Heart left ventricle (tissue), 16 donors: ENCODE measurements around the gene SEPTIN5. TPM values are rescaled to one million over a fixed set of nuclear protein-coding genes. Genes with fewer than 3 reads are reported as not detected.

Experiments used
- ATAC-seq, 4 donors: fragments of 200-7000 bp; cut with Tn5 transposase; one replicate each; pipeline ENCODE4 v1.9.1; 2020 to 2022; ENCODE audit warnings: moderate library complexity in 4 of 4, mild to moderate bottlenecking in 3 of 4, moderate number of reproducible peaks in 1 of 4
- DNase-seq, 5 donors: peaks; one replicate each; pipeline ENCODE4 v3.0.0-alpha.2; 2020
- H3K27ac ChIP-seq, 12 donors: fragments of 200-600 bp; sonication (generic) in 4 of 12; one replicate each; pipeline versions ENCODE4 v1.5.0 to v1.8.0; 2016 to 2022; ENCODE audit warnings: mild to moderate bottlenecking in 2 of 12
- H3K27me3 ChIP-seq, 9 donors: fragments of 200-600 bp; sonication (generic) in 2 of 9; one replicate each; pipeline versions ENCODE4 v1.5.1 to v1.8.0; 2016 to 2022; ENCODE audit warnings: mild to moderate bottlenecking in 3 of 9
- H3K36me3 ChIP-seq, 9 donors: fragments of 200-600 bp; sonication (generic) in 2 of 9; one replicate each; pipeline versions ENCODE4 v1.5.0 to v1.8.0; 2018 to 2022; ENCODE audit warnings: mild to moderate bottlenecking in 2 of 9
- H3K4me1 ChIP-seq, 12 donors: fragments of 200-600 bp; sonication (generic) in 4 of 12; one replicate each; pipeline versions ENCODE4 v1.5.0 to v1.8.0; 2016 to 2022; ENCODE audit warnings: mild to moderate bottlenecking in 3 of 12
- H3K4me3 ChIP-seq, 12 donors: fragments of 200-600 bp; sonication (generic) in 4 of 12; one replicate each; pipeline versions ENCODE4 v1.5.0 to v1.8.0; 2017 to 2022; ENCODE audit warnings: mild to moderate bottlenecking in 9 of 12, moderate library complexity in 4 of 12
- H3K9me3 ChIP-seq, 12 donors: fragments of 200-600 bp; sonication (generic) in 4 of 12; one replicate each; pipeline versions ENCODE4 v1.5.0 to v1.8.0; 2016 to 2022; ENCODE audit warnings: mild to moderate bottlenecking in 1 of 12
- CTCF ChIP-seq, 12 donors: fragments of 200-600 bp; sonication (generic) in 4 of 12; IDR thresholded peaks; one replicate each; pipeline versions ENCODE4 v1.5.0 to v1.8.0; 2018 to 2022; ENCODE audit warnings: antibody characterized with exemption in 12 of 12, mild to moderate bottlenecking in 5 of 12
- POLR2A ChIP-seq, 2 donors: fragments of 450-650 bp; IDR thresholded peaks; one replicate each; pipeline ENCODE4 v1.6.1; 2017; ENCODE audit warnings: antibody characterized with exemption in 2 of 2, mild to moderate bottlenecking in 2 of 2, moderate library complexity in 2 of 2
- WGBS, 4 donors: extraction: QIAGEN DNeasy Blood & Tissue Kit in 2 of 4; methylation state at CpG; one replicate each; pipeline versions ENCODE4 v1.1.5 to v1.1.7; 2013 to 2018; 5-methylcytosine and 5-hydroxymethylcytosine counted together
- intact Hi-C, 10 donors: fragments of 100-400 bp; cut with DNase I; formaldehyde crosslinking; loops; one replicate each; pipeline versions ENCODE4 v1.11.1 to v1.14.2; 2022
- polyA plus RNA-seq, 2 donors: library from polyadenylated mRNA; stranded (reverse); fragments of 200-250 nt; gene quantifications; one replicate each; pipeline ENCODE4 v1.2.3, GENCODE V29; 2013
- total RNA-seq, 9 donors: library from RNA; depleted of rRNA in 2 of 9; stranded (reverse); fragments of >200 nt in 2 of 9; fragmentation: NEBNext Ultra II Directional in 3 of 9; extraction: Animal tissue kit (Norgen Biotek cat#: 25700) in 3 of 9; gene quantifications; one replicate each; pipeline versions ENCODE4 v1.1.0 to v1.2.4, GENCODE V29; 2016 to 2023
- donor health status: ischemic (EF 13 %, LVEDD 7.1; RV severe dilation, severe dysfunction).
- donor health status: healthy with polysubstance abuse.
- donor health status: DM: no; HTN: yes; CAD: no.
- donor health status: DM: no; HTN: no; CAD: no.
- donor health status: ischemic (EF 25% LVEDD 6.9; RV normal size, moderate dysfunction).
- donor health status: ischemic (EF 25% LVEDD 5.7; RV mildly dilated, moderate dysfunction).
- donor health status: healthy.
- donor health status: DM: yes; HTN: yes; CAD: no.
- donor health status: ischemic (EF 35%, LVEDD 5.7; RV mildly dilated, moderate dysfunction).
- donor health status: nonischemic (EF 11% LVEDD 7.7; RV severe dilation, severe dysfunction).
- donor health status: DM: yes; HTN: yes; CAD: no.
- donor health status: PGD.
- donor health status: ischemic (EF 29% LVEDD 5.4; RV normal size, mild dysfunction).
- donor health status: nonischemic (EF 23%, LVEDD 6.1; RV moderate dilation, normal function).

The SEPTIN5 gene
- total and polyA plus RNA-seq, 11 donors: 75.7 to 272 (median 127) TPM

- Histone ChIP-seq H3K4me1 (peaks cover 0 to 39% (median 18%) of the 10 kb centered on the region in 12 donors), H3K9me3 (no peaks in the 10 kb centered on the region), H3K36me3 (no peaks in the 10 kb centered on the region), H3K27me3 (peaks cover 36 to 86% (median 62%) of the 10 kb centered on the region in 9 donors), H3K4me3 (no peak overlapping the region), H3K27ac (no peak overlapping the region)
- intact Hi-C loops: no loop called here
- ATAC-seq (no peak), DNase-seq (no peak)
- no peak for TF ChIP-seq CTCF (IDR thresholded peaks at IDR 0.05)
- TF ChIP-seq POLR2A (IDR thresholded peaks at IDR 0.05): no peak
- WGBS, 4 donors: 86 to 94% (median 90%) methylated on average over 13 to 25 of the region's 25 CpGs
Observed at GRCh38 chr22:19770349-19771220, 56.3 kb downstream of the SEPTIN5 start.

- DNase-seq: no peak
Observed at GRCh38 chr22:19772422-19772672, 58.0 kb downstream of the SEPTIN5 start.

More at GRCh38 chr22:19772422-19772672, 58.0 kb downstream of the SEPTIN5 start:
- H3K27ac ChIP-seq: no peak overlapping the region
- H3K4me3 ChIP-seq: no peak overlapping the region
- intact Hi-C loops: no loop called here
- no peak for ATAC-seq
- no peaks in the 10 kb centered on the region for H3K36me3 ChIP-seq
- peaks cover 0 to 28% (median 12%) of the 10 kb centered on the region in 12 donors for H3K4me1 ChIP-seq
- TF ChIP-seq POLR2A (IDR thresholded peaks at IDR 0.05): no peak
- TF ChIP-seq CTCF (IDR thresholded peaks at IDR 0.05): no peak
- H3K9me3 ChIP-seq: no peaks in the 10 kb centered on the region
- 47 to 70% (median 53%) methylated on average over 4 of the region's 4 CpGs for WGBS, 4 donors
- H3K27me3 ChIP-seq: peaks cover 29 to 78% (median 46%) of the 10 kb centered on the region in 9 donors

Other genes starting within 250 kb of the SEPTIN5 start
- 10 to 100 TPM; 28.7 to 51.6 (median 40.3) TPM for gene UFD1, start 235.3 kb upstream of the SEPTIN5 start, total RNA-seq
- gene UFD1, start 235.3 kb upstream of the SEPTIN5 start, polyA plus RNA-seq: 10 to 100 TPM; 50.3 to 80.5 TPM
- gene CDC45, start 234.6 kb upstream of the SEPTIN5 start, total RNA-seq: 1 to 10 TPM in 1 of 9 donors, under 1 TPM in 4, not detected in 4; 0.16 to 3.1 (median 0.32) TPM
- gene CDC45, start 234.6 kb upstream of the SEPTIN5 start, polyA plus RNA-seq: under 1 TPM; 0.15 to 0.33 TPM
- 10 to 100 TPM; 16.8 to 79.0 (median 36.6) TPM for gene CLDN5, start 190.1 kb upstream of the SEPTIN5 start, total RNA-seq
- gene CLDN5, start 190.1 kb upstream of the SEPTIN5 start, polyA plus RNA-seq: 10 to 100 TPM; 39.5 to 77.7 TPM
- gene GP1BB, start 9.0 kb downstream of the SEPTIN5 start, total RNA-seq: 10 to 100 TPM in 3 of 9 donors, 1 to 10 TPM in 3, not detected in 3; 1.4 to 52.2 (median 10.7) TPM
- 10 to 100 TPM in 1 of 2 donors, 1 to 10 TPM in 1; 6.5 to 30.4 TPM for gene GP1BB, start 9.0 kb downstream of the SEPTIN5 start, polyA plus RNA-seq
- gene TBX1, start 46.3 kb downstream of the SEPTIN5 start, total RNA-seq: 1 to 10 TPM in 4 of 9 donors, under 1 TPM in 4, not detected in 1; 0.28 to 3.1 (median 1.2) TPM
- under 1 TPM; 0.11 to 0.95 TPM for gene TBX1, start 46.3 kb downstream of the SEPTIN5 start, polyA plus RNA-seq
- 1 to 10 TPM; 1.9 to 3.7 (median 2.4) TPM for gene GNB1L, start 140.4 kb downstream of the SEPTIN5 start, total RNA-seq
- 1 to 10 TPM; 1.6 to 9.2 TPM for gene GNB1L, start 140.4 kb downstream of the SEPTIN5 start, polyA plus RNA-seq
- 10 to 100 TPM in 3 of 9 donors, 1 to 10 TPM in 6; 5.1 to 11.6 (median 7.7) TPM for gene RTL10, start 140.4 kb downstream of the SEPTIN5 start, total RNA-seq
- gene RTL10, start 140.4 kb downstream of the SEPTIN5 start, polyA plus RNA-seq: 1 to 10 TPM; 4.6 to 4.9 TPM
- gene COMT, start 227.3 kb downstream of the SEPTIN5 start, total RNA-seq: 100 to 1,000 TPM in 8 of 9 donors, 10 to 100 TPM in 1; 69.7 to 195 (median 119) TPM
- gene COMT, start 227.3 kb downstream of the SEPTIN5 start, polyA plus RNA-seq: 100 to 1,000 TPM in 1 of 2 donors, 10 to 100 TPM in 1; 84.7 to 249 TPM
- gene TXNRD2, start 227.3 kb downstream of the SEPTIN5 start, total RNA-seq: 10 to 100 TPM; 23.5 to 42.5 (median 33.5) TPM
- 10 to 100 TPM; 23.4 to 60.2 TPM for gene TXNRD2, start 227.3 kb downstream of the SEPTIN5 start, polyA plus RNA-seq